Measurements from ENCODE around the gene TBC1D9B.

Gene TBC1D9B

DNA sequence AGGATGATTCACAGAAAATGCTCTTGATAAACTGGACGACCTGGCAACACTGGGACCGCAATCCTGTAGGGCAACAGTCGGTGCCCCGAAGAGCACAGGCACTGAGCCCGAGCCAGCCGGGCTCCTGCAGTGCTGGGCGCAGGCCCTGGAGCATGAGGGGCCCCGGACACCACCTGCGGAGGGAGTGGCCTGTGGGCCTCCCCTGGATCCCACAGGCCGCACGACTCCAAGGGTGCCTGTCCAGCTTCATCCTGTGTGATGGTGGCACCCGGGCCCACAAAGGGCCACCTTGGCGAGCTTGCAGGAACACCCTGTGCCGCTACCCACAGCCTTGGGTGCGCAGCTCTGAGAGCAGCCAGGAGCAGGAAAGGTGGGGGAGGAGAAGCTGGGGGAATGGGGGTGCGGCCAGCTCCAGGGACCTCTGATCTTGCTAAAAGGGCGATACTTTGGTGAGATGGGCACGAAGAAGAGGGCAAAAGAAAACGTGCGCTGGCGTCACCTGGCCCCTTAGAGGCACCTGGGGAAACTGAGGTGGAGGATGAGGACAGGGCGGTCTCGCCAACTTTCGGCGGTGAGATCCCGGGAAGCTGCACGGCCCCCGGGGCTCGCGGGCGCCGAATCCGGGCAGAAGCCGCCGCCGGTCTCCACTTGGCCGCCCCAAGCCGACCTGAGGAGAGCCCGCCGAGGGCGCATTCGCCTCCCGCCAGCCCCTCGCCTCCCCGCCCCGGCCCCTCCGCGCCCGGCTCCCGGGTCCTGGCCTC lies 722 bp downstream of the TBC1D9B start:
- DNase-seq (ENCODE audit: low read depth) = no peak

- DNase-seq (ENCODE audit: low read depth) = no peak
These were observed 1.4 kb downstream of the TBC1D9B start for GRCh38 chr5:179906294-179906794.

- no peak for DNase-seq (ENCODE audit: low read depth)
These were observed 2.5 kb downstream of the TBC1D9B start for GRCh38 chr5:179905161-179905560.

DNA sequence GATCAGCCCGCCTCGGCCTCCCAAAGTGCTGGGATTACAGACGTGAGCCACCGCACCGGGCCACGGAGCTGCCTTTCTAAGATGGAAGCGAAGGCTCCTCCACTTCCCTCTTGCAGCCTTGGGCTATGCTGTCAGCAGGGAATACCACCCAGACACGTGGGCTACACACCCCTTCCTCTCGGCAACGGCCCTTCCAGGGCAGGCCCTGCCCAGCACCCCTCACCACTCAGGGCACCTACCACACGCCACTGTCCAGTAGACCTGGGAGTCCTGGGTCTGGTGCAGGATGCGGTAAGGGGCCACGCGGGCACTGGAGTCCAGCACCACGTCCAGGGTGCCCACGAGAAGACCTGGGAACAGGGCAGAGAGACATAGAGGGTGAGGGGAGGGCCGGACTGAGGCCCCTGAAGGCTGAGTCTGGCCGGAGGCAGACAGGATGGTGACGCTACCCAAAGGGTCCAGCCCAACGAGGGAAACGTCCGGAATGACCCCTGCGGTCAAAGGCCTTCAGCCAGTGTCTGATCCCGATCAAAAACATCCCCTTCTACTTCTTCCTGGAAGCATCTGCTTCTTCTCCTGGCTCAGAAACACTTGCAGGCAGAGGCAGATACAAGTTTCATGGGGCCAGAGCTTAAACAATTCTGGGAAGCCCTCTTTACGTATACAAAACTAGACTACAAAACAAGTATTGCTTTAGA lies 3.1 kb downstream of the TBC1D9B start:
- no peak for DNase-seq (ENCODE audit: low read depth)

DNA sequence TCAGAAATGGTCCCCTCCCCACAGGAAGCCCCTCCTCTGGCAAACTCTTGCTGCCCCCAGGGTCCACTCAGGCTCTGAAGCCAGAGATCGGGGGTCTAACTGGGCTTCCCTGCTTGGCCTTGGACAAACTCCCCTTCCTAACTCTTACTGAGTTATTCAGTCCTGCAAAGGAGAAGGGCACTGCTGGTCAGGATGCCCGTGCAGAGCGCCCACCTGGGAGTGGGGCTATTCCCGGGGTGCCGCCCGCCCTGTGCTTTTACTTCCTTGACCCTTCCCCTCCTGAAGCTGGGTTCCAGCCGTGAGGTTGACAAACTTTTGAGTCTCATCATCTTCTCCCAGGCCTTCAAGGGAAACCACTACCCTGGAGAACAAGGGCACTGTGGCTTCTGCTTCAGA lies 4.9 kb downstream of the TBC1D9B start:
- DNase-seq (ENCODE audit: low read depth) = no peak

GRCh38 chr5:179901915-179902762 lies 5.6 kb downstream of the TBC1D9B start:
- DNase-seq (ENCODE audit: low read depth) = no peak

GRCh38 chr5:179901462-179901861 lies 6.2 kb downstream of the TBC1D9B start:
- DNase-seq (ENCODE audit: low read depth) = no peak

- DNase-seq (ENCODE audit: low read depth) = no peak
These were observed 7.0 kb downstream of the TBC1D9B start for GRCh38 chr5:179900711-179901110.

DNA sequence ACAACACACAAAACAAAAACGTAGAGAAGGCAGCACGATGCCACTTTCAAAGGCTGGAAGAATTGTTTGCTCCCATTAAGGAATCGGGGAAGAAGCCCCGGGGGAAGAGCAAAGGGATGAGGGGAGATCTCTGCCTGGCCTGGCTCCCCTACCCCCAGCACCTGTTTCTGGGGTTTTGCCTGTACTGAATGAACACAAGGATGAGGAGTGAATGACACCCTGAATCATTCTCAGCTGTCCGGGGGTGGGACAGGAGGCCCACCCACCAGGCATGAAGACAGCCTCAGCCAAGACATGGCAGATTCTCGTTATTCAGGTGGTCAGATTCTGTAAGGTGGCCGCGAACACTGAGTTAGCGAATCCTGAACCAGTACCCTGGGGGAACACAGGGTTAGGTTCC lies 7.5 kb downstream of the TBC1D9B start:
- no peak for DNase-seq (ENCODE audit: low read depth)

DNA sequence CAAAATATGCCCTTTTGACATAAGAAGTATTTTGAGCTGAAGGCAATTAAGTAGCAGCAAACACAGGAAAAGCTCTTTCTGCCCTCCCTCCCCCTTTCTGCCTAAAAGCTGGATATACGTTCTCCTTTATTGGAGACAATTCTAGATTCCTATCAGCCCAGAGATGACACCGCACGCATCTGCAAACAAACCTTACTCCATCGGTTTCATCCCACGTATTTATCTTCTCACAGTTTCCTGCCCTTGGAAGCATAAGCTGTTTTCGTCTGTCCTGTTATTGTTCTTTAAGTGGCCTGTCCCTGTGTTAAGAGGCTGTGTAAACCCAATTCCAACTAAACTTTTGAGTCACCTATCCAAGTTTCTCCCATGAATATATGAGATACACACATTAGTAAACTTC lies 11.8 kb downstream of the TBC1D9B start:
- DNase-seq (ENCODE audit: low read depth) = no peak

DNA sequence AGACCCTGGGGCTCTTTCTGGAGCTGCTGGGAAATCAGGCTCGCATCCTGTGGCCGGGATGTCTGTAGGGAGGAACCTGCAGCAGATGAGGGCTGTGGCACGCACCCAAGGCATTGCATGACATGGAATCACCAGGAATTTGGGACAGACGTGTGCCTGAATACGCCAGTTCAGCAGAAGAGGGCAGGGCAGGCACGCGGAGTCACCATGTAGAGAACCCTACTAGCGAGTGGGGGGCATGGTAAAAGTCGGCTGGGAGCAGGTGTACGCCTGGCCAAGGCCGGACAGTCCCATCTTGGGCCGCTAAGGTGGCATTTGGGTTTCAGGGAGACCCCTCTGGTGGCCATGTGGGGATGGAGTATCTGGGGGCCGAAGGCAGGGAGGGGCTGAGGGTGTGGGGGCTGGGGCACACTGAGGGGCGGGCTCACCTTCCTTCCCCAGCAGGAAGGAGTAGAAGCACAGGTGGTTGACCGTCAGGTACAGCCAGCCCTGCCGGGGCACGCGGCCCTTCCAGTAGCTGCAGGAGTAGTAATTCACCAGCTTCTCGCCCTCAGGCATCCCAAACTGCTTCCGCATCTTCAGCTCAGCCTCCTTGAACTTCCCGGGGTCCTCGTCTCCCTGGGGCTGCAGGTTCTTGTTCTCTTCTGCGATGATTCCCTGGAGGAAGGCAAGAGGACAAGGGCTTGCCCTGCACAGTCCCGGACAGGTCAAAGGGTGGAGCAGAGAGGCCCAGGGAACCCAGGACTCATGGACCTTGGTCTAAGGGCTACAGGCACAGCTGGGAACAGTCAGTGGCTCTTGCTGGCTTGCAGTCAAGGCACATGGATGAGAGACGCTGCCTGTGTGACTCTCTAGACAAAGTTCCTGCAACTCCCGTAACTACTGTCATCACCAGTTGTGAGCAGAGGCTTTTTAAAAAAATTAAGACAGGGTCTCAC lies 13.5 kb downstream of the TBC1D9B start:
- DNase-seq (ENCODE audit: low read depth) = no peak

DNA sequence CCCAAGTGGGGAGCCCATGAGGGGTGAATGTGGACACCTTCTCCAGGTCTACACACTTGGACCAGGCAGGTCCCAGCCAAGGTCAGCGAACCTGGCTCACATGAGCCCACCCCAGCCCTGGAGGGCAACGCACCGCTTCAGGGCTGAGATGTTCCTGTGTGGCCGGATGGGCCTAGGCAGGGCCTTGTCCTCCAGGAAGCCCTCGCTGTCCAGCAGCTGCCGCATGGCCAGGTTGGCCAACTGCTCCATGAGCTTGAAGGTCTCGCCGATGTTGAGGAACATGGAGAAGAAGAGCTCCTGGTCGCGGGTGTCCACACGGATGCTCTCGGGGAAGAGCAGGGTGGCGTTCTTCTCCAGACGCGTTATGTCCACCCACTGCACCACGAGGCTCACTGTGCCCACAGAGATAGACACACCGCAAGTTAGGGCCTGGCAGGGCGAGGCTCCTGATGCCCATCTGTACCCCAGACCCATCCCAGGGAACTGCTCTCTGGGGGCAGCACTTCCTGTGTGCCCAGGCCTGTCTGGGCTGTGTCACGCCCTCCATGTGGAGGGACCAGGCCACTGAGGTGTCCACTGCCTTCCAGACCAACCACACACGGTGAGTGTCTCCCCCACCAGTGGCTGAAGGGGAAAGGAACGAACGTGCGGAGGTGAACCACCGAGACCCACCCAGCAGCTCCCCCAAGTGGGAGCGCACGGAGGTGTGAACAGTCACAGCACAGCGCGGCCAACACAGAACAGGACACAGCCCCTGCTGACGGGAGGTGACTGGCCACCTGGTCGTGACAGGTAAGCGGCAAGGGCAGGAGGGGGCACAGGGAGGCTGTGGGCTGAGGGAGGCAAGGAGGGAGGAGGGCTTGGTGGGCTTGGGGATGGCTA lies 14.4 kb downstream of the TBC1D9B start:
- DNase-seq (ENCODE audit: low read depth) = no peak

- no peak for DNase-seq (ENCODE audit: low read depth)
These were observed 15.4 kb downstream of the TBC1D9B start for GRCh38 chr5:179892255-179892654.

- no peak for DNase-seq (ENCODE audit: low read depth)
These were observed 16.7 kb downstream of the TBC1D9B start for GRCh38 chr5:179890751-179891682.

GRCh38 chr5:179889885-179890284 lies 17.8 kb downstream of the TBC1D9B start:
- no peak for DNase-seq (ENCODE audit: low read depth)

- no peak for DNase-seq (ENCODE audit: low read depth)
These were observed 19.9 kb downstream of the TBC1D9B start for GRCh38 chr5:179887802-179888201.

GRCh38 chr5:179887095-179887494 lies 20.6 kb downstream of the TBC1D9B start:
- DNase-seq (ENCODE audit: low read depth) = no peak

DNA sequence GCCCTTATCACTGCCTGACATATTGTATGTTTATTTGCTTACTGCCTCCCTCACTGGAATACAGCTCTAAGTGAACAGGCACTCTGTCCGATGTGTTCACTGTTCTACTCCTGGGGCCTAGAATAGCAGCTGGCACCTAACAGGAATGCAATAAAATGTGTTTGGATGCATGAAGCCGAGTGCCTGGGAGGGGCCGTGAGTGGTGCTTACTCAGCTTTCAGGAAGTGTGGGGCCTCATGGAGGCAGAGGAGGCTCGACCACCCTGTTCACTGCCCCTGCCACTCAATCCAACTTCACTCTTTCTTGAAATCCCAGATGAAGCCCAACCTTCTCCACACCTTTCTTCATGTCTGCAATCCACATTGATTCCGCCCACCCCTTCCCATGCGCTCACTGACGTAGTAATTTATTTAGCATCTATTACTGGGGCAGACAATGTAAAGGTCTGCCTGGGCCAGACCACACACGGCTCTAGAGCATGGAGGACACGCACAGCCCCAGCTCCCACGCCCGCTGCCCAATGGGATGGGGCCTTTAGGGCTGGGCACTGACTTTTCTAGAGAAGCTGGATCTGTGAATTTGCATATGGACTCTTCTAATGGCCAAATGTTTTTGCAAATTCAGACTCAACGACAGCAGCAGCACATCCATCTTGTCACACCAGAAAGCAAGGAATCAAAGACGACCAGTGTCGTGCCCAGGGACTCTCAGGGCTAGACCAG lies 21.3 kb downstream of the TBC1D9B start:
- no peak for DNase-seq (ENCODE audit: low read depth)

All from activated T-cell treated with anti-CD3 and anti-CD28 coated beads for 1 hour (primary cell).